HEK293T (cell line): Measurements from ENCODE around the gene SYS1.

Experiments
- FOXK2 ChIP-seq: fragments of 450-650 bp; IDR thresholded peaks from 2 replicates; pipeline ENCODE4 v1.6.1; 2016; ENCODE audit warnings: mild to moderate bottlenecking
- LEF1 ChIP-seq: fragments of 450-650 bp; IDR thresholded peaks from 2 replicates; pipeline ENCODE4 v1.6.1; 2017; ENCODE audit warnings: mild to moderate bottlenecking, borderline replicate concordance
- SP1 ChIP-seq: fragments of 450-650 bp; IDR thresholded peaks from 2 replicates; pipeline ENCODE4 v1.6.1; 2017

GRCh38 chr20:45336530-45337366 is 26.2 kb upstream of the SYS1 start:
- TF ChIP-seq SP1: no peak
- no peak for TF ChIP-seq LEF1
- no peak for TF ChIP-seq FOXK2
